ENCODE measurements around the gene BRAP. TPM values are rescaled to one million over a fixed set of nuclear protein-coding genes. Genes with fewer than 3 reads are reported as not detected.
"Not testable (repeated sequence)": the region's sequence is repeated elsewhere in the genome, so short reads cannot be mapped to it uniquely, and the experiment has no call there.

The BRAP gene
- total RNA-seq, 4 donors from 2014 or later, result 15.8 to 21.8 (median 19.3) TPM

DNA sequence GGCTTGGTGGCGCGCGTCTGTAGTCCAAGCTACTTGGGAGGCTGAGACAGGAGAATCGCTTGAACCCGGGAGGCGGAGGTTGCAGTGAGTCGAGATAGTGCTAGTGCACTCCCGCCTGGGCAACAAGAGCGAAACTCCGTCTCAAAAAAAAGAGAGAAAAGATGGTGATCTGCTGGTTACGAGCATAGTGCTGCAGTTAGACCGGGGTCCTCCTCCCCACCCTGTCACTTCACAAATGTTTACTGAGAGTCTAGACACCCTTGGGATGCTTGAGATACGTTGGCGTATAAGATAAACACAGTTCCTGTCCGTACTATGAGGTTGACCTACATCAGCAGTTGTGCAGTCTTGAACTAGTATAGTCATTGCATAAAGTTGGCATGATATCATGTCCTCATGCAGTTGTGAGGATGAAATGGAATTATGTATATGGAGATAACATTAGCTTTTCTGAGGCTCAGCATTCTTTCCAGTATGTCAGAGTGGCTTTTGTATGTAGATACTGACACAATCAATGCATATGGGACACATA lies 884 bp upstream of the BRAP start:
- peak overlapping the region; percentile 77 for H3K4me3 ChIP-seq
- 19% methylated on average over 14 of the region's 15 CpGs for WGBS
- no peak for DNase-seq (ENCODE audit: low spot score in 2 of 2)
- H3K36me3 ChIP-seq, result peaks cover 15% of the 10 kb centered on the region
- H3K4me1 ChIP-seq, result peaks cover 29% of the 10 kb centered on the region
- TF ChIP-seq, protein P1, sequence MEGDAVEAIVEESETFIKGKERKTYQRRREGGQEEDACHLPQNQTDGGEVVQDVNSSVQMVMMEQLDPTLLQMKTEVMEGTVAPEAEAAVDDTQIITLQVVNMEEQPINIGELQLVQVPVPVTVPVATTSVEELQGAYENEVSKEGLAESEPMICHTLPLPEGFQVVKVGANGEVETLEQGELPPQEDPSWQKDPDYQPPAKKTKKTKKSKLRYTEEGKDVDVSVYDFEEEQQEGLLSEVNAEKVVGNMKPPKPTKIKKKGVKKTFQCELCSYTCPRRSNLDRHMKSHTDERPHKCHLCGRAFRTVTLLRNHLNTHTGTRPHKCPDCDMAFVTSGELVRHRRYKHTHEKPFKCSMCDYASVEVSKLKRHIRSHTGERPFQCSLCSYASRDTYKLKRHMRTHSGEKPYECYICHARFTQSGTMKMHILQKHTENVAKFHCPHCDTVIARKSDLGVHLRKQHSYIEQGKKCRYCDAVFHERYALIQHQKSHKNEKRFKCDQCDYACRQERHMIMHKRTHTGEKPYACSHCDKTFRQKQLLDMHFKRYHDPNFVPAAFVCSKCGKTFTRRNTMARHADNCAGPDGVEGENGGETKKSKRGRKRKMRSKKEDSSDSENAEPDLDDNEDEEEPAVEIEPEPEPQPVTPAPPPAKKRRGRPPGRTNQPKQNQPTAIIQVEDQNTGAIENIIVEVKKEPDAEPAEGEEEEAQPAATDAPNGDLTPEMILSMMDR (IDR thresholded peaks at IDR 0.05), result no peak
- TF ChIP-seq POLR2A (IDR thresholded peaks at IDR 0.05) (no peak), EP300 (IDR thresholded peaks at IDR 0.05) (no peak), POLR2AphosphoS5 (IDR thresholded peaks at IDR 0.05) (no peak)
- no peaks in the 10 kb centered on the region for H3K27me3 ChIP-seq
- H3K9me3 ChIP-seq, result no peaks in the 10 kb centered on the region
- H3K27ac ChIP-seq, result peak overlapping the region; percentile 85

DNA sequence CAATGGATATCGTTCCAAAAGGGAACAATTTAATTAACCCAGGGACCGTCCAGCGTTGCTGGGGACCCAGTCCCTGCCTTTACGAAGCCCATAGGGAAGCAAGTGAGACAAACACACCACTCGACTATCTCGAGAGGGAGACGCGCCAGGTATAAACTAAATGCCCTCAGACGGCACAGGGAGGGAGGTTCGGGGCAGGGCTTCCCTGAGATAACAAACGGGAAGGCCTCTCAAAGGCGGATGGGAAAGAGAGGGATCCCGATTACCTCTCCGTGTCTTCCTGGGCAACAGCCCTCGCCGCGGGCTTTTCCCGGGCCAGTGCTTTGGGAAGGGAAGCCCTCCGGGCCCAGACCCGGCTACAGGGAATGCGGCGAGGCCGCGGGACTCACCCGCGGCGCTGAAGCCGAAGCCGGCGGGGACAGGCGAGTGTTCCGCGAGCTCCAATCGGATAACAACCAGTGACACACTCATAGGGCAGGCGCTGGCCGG lies 390 bp downstream of the BRAP start:
- WGBS, result 0% methylated on average over 11 of the region's 36 CpGs
- no peak for TF ChIP-seq POLR2A (IDR thresholded peaks at IDR 0.05)
- TF ChIP-seq POLR2AphosphoS5 (IDR thresholded peaks at IDR 0.05), result no peak
- TF ChIP-seq, protein P1 (IDR thresholded peaks at IDR 0.05), result no peak
- no peak for TF ChIP-seq EP300 (IDR thresholded peaks at IDR 0.05)
- Histone ChIP-seq H3K4me3 (peak overlapping the region; percentile 77), H3K36me3 (peaks cover 28% of the 10 kb centered on the region), H3K4me1 (peaks cover 29% of the 10 kb centered on the region), H3K27ac (peak overlapping the region; percentile 85), H3K27me3 (no peaks in the 10 kb centered on the region), H3K9me3 (no peaks in the 10 kb centered on the region)
- DNase-seq (ENCODE audit: low spot score in 2 of 2), result peak in 1 of 2 donors; percentile 58

DNA sequence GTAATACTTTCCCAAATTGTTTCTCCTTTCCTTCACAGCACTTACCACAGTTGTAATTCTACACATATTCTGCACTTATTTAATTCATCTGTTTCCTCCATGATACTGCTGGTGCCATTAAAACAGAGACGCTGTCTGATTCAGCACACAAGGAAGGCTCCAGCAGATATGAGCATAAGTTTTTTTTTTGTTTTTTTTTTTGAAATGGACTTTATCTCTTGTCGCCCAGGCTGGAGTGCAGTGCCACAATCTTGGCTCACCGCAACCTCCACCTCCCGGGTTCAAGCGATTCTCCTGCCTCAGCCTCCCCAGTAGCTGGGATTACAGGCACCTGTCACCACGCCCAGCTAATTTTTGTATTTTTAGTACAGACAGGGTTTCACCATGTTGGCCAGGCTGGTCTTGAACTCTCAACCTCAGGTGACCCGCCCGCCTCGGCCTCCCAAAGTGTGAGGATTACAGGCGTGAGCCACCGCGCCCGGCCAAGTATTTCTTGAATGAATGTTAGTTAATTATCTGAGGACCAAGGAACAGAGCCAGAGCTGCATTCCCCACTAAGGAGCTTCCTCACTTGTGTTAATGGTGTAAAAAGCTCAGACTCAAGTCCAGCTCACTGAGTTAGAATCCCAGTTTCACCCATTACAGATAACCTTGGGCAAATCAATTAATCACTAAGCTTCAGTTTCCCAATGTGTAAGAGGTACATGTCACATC lies 1.1 kb downstream of the BRAP start:
- Histone ChIP-seq H3K27ac (peak overlapping the region; percentile 85), H3K4me1 (peaks cover 29% of the 10 kb centered on the region), H3K36me3 (peaks cover 35% of the 10 kb centered on the region), H3K4me3 (peak overlapping the region; percentile 77)
- DNase-seq (ENCODE audit: low spot score in 2 of 2); H3K9me3 ChIP-seq; H3K27me3 ChIP-seq: not testable (repeated sequence)
- 78% methylated on average over 13 of the region's 13 CpGs for WGBS

- no peaks in the 10 kb centered on the region for H3K9me3 ChIP-seq
- no peak overlapping the region for H3K4me3 ChIP-seq
- no peaks in the 10 kb centered on the region for H3K4me1 ChIP-seq
- TF ChIP-seq, protein P1 (IDR thresholded peaks at IDR 0.05), result no peak
- no peak for TF ChIP-seq POLR2AphosphoS5 (IDR thresholded peaks at IDR 0.05)
- TF ChIP-seq POLR2A (IDR thresholded peaks at IDR 0.05), result no peak
- no peak for TF ChIP-seq EP300 (IDR thresholded peaks at IDR 0.05)
- peaks cover 96% of the 10 kb centered on the region for H3K36me3 ChIP-seq
- DNase-seq (ENCODE audit: low spot score in 2 of 2), result no peak
- WGBS, result 95% methylated on average over 5 of the region's 5 CpGs
- no peak overlapping the region for H3K27ac ChIP-seq
- H3K27me3 ChIP-seq, result no peaks in the 10 kb centered on the region
Observed at GRCh38 chr12:111677186-111677585, 8.6 kb downstream of the BRAP start.

DNA sequence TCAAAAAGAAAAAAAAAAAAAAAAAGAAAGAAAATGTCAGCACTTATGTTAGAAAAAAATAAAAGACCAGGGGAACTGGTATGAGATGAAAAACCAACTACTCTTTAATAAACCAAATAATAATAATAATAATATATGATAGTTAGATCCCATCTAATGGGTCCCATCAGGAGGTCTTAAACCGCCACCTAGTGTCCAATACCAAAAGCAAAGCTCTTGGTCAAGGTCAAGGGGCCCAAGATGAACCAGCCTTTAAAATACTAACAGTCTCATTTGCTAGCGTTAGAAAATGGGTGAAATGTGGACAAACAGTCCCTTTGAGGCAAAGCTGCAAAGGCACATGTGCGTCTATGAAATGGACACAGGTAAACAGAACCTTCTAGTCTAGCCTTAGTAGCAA lies 12.3 kb downstream of the BRAP start:
- H3K4me3 ChIP-seq, result no peak overlapping the region
- no peaks in the 10 kb centered on the region for H3K27me3 ChIP-seq
- no peaks in the 10 kb centered on the region for H3K4me1 ChIP-seq
- TF ChIP-seq POLR2A (IDR thresholded peaks at IDR 0.05) (no peak), EP300 (IDR thresholded peaks at IDR 0.05) (no peak), POLR2AphosphoS5 (IDR thresholded peaks at IDR 0.05) (no peak)
- TF ChIP-seq, protein P1 (IDR thresholded peaks at IDR 0.05), result no peak
- H3K27ac ChIP-seq, result no peak overlapping the region
- no peak for DNase-seq (ENCODE audit: low spot score in 2 of 2)
- H3K36me3 ChIP-seq, result peaks cover 92% of the 10 kb centered on the region
- no peaks in the 10 kb centered on the region for H3K9me3 ChIP-seq
- 79% methylated on average over 3 of the region's 3 CpGs for WGBS
